Ishikawa (cell line): ENCODE measurements around the gene MBLAC1.

Experiments used
- CEBPB ChIP-seq: IDR thresholded peaks from 2 replicates; pipeline ENCODE4 v1.6.1; 2012
- CREB1 ChIP-seq: IDR thresholded peaks from 2 replicates; pipeline ENCODE4 v1.6.1; 2012; ENCODE audit warnings: low read depth
- EGR1 ChIP-seq: IDR thresholded peaks from 2 replicates; pipeline ENCODE4 v1.6.1; 2012
- EP300 ChIP-seq: IDR thresholded peaks from 2 replicates; pipeline ENCODE4 v1.6.1; 2012; ENCODE audit warnings: borderline replicate concordance
- FOXM1 ChIP-seq: IDR thresholded peaks from 2 replicates; pipeline ENCODE4 v1.6.1; 2012; ENCODE audit warnings: low read depth, borderline replicate concordance
- NFIC ChIP-seq: IDR thresholded peaks from 2 replicates; pipeline ENCODE4 v1.6.1; 2012
- RAD21 ChIP-seq: IDR thresholded peaks from 2 replicates; pipeline ENCODE4 v1.6.1; 2012; ENCODE audit warnings: low read depth
- REST ChIP-seq: IDR thresholded peaks from 2 replicates; pipeline ENCODE4 v1.6.1; 2012; ENCODE audit warnings: low read depth, mild to moderate bottlenecking
- TAF1 ChIP-seq: IDR thresholded peaks from 2 replicates; pipeline ENCODE4 v1.6.1; 2012; ENCODE audit warnings: low read depth, mild to moderate bottlenecking
- TCF12 ChIP-seq: IDR thresholded peaks from 2 replicates; pipeline ENCODE4 v1.6.1; 2012; ENCODE audit warnings: low read depth
- TEAD4 ChIP-seq: IDR thresholded peaks from 2 replicates; pipeline ENCODE4 v1.6.1; 2012
- YY1 ChIP-seq: IDR thresholded peaks from 2 replicates; pipeline ENCODE4 v1.6.1; 2012; ENCODE audit warnings: low read depth
- ZBTB7A ChIP-seq: IDR thresholded peaks from 2 replicates; pipeline ENCODE4 v1.6.1; 2012; ENCODE audit warnings: low read depth
- TF ChIP-seq, protein P1 (sequence below): IDR thresholded peaks from 2 replicates; pipeline ENCODE4 v1.6.1; 2012
- TF ChIP-seq, protein P2 (sequence below): IDR thresholded peaks from 2 replicates; pipeline ENCODE4 v1.6.1; 2012

MBLAC1 gene

GRCh38 chr7:100119970-100120732 lies 6.6 kb upstream of the MBLAC1 start:
- TF ChIP-seq CEBPB (no peak), CREB1 (no peak), TCF12 (no peak), TAF1 (no peak), YY1 (no peak), ZBTB7A (no peak), RAD21 (no peak)

DNA sequence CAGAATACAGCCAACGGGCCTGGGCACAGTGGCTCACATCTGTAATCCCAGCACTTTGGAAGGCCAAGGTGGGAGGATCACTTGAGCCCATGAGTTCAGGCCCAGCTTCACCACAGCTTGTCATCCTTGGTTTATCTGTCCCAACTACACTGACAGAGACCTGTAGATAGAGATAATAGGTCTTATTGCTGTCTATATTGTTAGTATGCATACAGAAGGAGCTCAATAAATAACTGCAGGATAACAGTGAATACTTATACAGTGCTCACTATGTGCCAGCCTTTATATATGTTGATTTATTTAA lies 6.1 kb upstream of the MBLAC1 start:
- TF ChIP-seq TEAD4 (no peak), RAD21 (no peak), CREB1 (no peak), FOXM1 (no peak), TCF12 (no peak), EGR1 (no peak), ZBTB7A (no peak), NFIC (no peak), TAF1 (no peak), REST (no peak), CEBPB (no peak), YY1 (no peak), EP300 (no peak)
- TF ChIP-seq, protein P1, sequence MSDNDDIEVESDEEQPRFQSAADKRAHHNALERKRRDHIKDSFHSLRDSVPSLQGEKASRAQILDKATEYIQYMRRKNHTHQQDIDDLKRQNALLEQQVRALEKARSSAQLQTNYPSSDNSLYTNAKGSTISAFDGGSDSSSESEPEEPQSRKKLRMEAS: no peak
- TF ChIP-seq, protein P2, sequence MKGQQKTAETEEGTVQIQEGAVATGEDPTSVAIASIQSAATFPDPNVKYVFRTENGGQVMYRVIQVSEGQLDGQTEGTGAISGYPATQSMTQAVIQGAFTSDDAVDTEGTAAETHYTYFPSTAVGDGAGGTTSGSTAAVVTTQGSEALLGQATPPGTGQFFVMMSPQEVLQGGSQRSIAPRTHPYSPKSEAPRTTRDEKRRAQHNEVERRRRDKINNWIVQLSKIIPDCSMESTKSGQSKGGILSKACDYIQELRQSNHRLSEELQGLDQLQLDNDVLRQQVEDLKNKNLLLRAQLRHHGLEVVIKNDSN: no peak

DNA sequence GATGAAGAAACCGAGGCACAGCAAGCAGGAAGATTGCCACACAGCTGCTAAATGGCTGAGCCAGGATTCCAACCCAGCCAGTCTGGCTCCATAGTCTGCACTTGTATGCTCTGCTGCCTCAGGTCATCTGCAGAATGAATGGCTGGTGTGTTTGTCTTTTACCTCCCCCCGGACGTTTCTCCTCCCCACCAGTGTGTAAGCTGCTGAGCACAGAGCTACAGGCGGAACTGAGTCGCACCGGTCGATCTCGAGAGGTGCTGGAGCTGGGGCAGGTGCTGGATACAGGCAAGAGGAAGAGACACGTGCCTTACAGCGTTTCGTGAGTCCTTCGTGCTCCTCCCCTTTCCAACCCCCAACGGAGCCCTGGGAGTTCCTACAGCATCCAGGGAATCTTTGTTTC lies 4.7 kb upstream of the MBLAC1 start:
- TF ChIP-seq YY1 (no peak), NFIC (no peak), CEBPB (no peak), TEAD4 (no peak), RAD21 (no peak), TCF12 (no peak), REST (no peak), ZBTB7A (no peak), FOXM1 (no peak), EGR1 (no peak), CREB1 (no peak), TAF1 (no peak)
- TF ChIP-seq, protein P1: no peak
- TF ChIP-seq, protein P2: no peak

DNA sequence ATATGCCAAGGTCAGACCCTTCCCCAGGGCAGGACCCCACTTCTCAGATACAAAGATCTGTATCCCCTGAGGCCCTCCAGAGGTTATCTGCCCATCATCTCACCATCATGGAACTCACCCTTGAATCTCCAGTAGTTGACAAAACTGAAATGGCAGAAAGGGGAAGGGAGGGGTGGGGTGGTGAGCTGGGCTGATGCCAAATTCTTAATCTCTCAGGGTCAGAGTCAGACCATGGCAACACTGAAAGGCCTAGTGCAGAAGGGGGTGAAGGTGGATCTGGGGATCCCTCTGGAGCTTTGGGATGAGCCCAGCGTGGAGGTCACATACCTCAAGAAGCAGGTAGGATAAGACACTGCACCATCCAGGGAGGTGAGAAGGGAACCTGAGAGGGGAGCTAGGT lies 4.2 kb upstream of the MBLAC1 start:
- TF ChIP-seq YY1 (no peak), TCF12 (no peak), TEAD4 (no peak), FOXM1 (no peak), CREB1 (no peak), TAF1 (no peak), REST (no peak)
